PC-9 (cell line): Measurements from ENCODE around the gene CCDC91.

Experiments
- CTCF ChIP-seq: fragments of 200-600 bp; sonication (generic); conservative IDR thresholded peaks from 2 replicates; pipeline ENCODE4 v1.6.1; 2017; ENCODE audit warnings: mixed run types, antibody characterized with exemption, mild to moderate bottlenecking, moderate library complexity
- EZH2 ChIP-seq: fragments of 200-600 bp; sonication (generic); IDR thresholded peaks from 2 replicates; pipeline ENCODE4 v1.8.0; 2017; ENCODE audit warnings: antibody characterized with exemption, low read depth

- TF ChIP-seq CTCF (no peak), EZH2 (no peak)
Observed at GRCh38 chr12:28575593-28576205, 385.4 kb downstream of the CCDC91 start.
